K562 (cell line): Measurements from ENCODE around the gene TRAF7. TPM values are rescaled to one million over a fixed set of nuclear protein-coding genes. Genes with fewer than 3 reads are reported as not detected.

ENCODE experiments used
- CC2D1A ChIP-seq: fragments of 450-650 bp; IDR thresholded peaks from 2 replicates; pipeline ENCODE4 v1.6.1; 2017; ENCODE audit warnings: mild to moderate bottlenecking
- CEBPZ ChIP-seq: fragments of 150-350 bp; IDR thresholded peaks from 2 replicates; pipeline ENCODE4 v1.6.1; 2014; ENCODE audit warnings: low read depth, mild to moderate bottlenecking, low read length, borderline replicate concordance
- NELFE ChIP-seq: IDR thresholded peaks from 2 replicates; pipeline ENCODE4 v1.6.1; 2011; ENCODE audit warnings: mild to moderate bottlenecking; ENCODE audit not compliant: insufficient read depth, insufficient read length
- PRDM10 ChIP-seq: fragments of 450-650 bp; IDR thresholded peaks from 2 replicates; pipeline ENCODE4 v1.6.1; 2018; ENCODE audit not compliant: partially characterized antibody
- PTRF ChIP-seq: fragments of 450-650 bp; IDR thresholded peaks from 2 replicates; pipeline ENCODE4 v1.6.1; 2016; ENCODE audit warnings: mild to moderate bottlenecking, missing genetic modification characterization, missing compliant biosample characterization
- SFPQ ChIP-seq: fragments of 200-400 bp; formaldehyde crosslinking; IDR thresholded peaks from 2 replicates; pipeline ENCODE4 v1.6.1; 2017; ENCODE audit warnings: mild to moderate bottlenecking, low read depth, low read length, moderate library complexity
- THRA ChIP-seq: fragments of 450-650 bp; IDR thresholded peaks from 2 replicates; pipeline ENCODE4 v1.6.1; 2017; ENCODE audit warnings: mild to moderate bottlenecking, moderate library complexity
- UBTF ChIP-seq, 2 experiments: IDR thresholded peaks; 2 replicates each; pipeline ENCODE4 v1.6.1; 2012; ENCODE audit warnings: improper control_type of control experiment in 2 of 2, low read depth in 2 of 2, low read length in 2 of 2, borderline replicate concordance in 1 of 2
- ZNF280A ChIP-seq: fragments of 450-650 bp; IDR thresholded peaks from 2 replicates; pipeline ENCODE4 v1.6.1; 2018; ENCODE audit warnings: mild to moderate bottlenecking, low read depth; ENCODE audit not compliant: partially characterized antibody
- ZNF408 ChIP-seq: fragments of 250-450 bp; sonication (Bioruptor Pico); IDR thresholded peaks from 2 replicates; pipeline ENCODE4 v1.4.0; 2020; ENCODE audit warnings: low read depth, mild to moderate bottlenecking, moderate library complexity
- polyA plus RNA-seq, 8 experiments: library from polyadenylated mRNA; depleted of rRNA in 4 of 8; stranded (reverse) in 5 of 8; unstranded in 3 of 8; fragments of >200 nt; fragmentation: Nextera tagmentation in 2 of 8; fragmentation: Illumina TruSeq in 1 of 8; extraction: Ambion mirVana in 2 of 8; extraction: Trizol in 1 of 8; gene quantifications; 2 replicates each; pipeline versions ENCODE4 v1.2.1 to v1.2.3, GENCODE V29; 2011 to 2014; ENCODE audit warnings: inconsistent platforms in 1 of 8, missing spikeins in 1 of 8
- total RNA-seq, 7 experiments: library from RNA; depleted of rRNA in 6 of 7; stranded (reverse); fragments of >200 nt in 6 of 7; fragmentation: Illumina TruSeq in 2 of 7; extraction: Trizol in 2 of 7; gene quantifications; 2 replicates each; pipeline versions ENCODE4 v1.2.1 to v1.2.3, GENCODE V29; 2011 to 2021; ENCODE audit warnings: low replicate concordance in 1 of 7

TRAF7 gene
- total and polyA plus RNA-seq, 9 of the 15 experiments (the other 6 are each of a cell fraction or from before 2014, with no cell fraction given) = 1.1 to 113 (median 41.6) TPM

GRCh38 chr16:2155091-2155950, at the start of gene TRAF7 (continued):
- TF ChIP-seq THRA = no peak
- peak; percentile 69 for TF ChIP-seq PRDM10
- no peak for TF ChIP-seq PTRF (tag)
- no peak for TF ChIP-seq UBTF (IDR thresholded peaks at IDR 0.05; ENCODE audit: borderline replicate concordance in 1 of 2, low read depth in 2 of 2, low read length in 2 of 2)
- TF ChIP-seq ZNF280A = no peak
- TF ChIP-seq CEBPZ = no peak
- TF ChIP-seq CC2D1A = no peak; the same call in 1 of the 2 replicates
- TF ChIP-seq ZNF408 (CRISPR knock-in tag) = no peak
- no peak for TF ChIP-seq SFPQ
- TF ChIP-seq NELFE = peak; percentile 81
